T-cell (primary cell): ENCODE measurements around the gene KDM1B. TPM values are rescaled to one million over a fixed set of nuclear protein-coding genes. Genes with fewer than 3 reads are reported as not detected.

Experiments used
- total RNA-seq, 35 experiments: library from RNA in 6 of 35; stranded (reverse) in 6 of 35; fragments of 120-200 nt in 1 of 35; gene quantifications; one replicate each; pipeline versions ENCODE4 v1.2.1 to v1.2.4 and lab custom pipeline; 2013 to 2026

The KDM1B gene
- total RNA-seq, 5 donors from 2014 or later (not counting 1 experiment from before 2014, with no cell fraction given) = 9.0 to 10.7 (median 10.4) TPM

Other genes starting within 250 kb of the KDM1B start
- 1 to 10 TPM in 2 of 5 donors, under 1 TPM in 3; 0.55 to 2.0 (median 0.92) TPM for gene KIF13A, start 167.8 kb upstream of the KDM1B start, total RNA-seq
- gene NHLRC1, start 32.7 kb upstream of the KDM1B start, total RNA-seq = 1 to 10 TPM in 2 of 5 donors, under 1 TPM in 3; 0.48 to 1.2 (median 0.99) TPM
- 1 to 10 TPM; 4.2 to 6.5 (median 5.5) TPM for gene TPMT, start 345 bp upstream of the KDM1B start, total RNA-seq
- 100 to 1,000 TPM in 3 of 5 donors, 10 to 100 TPM in 2; 60.7 to 113 (median 103) TPM for gene DEK, start 109.1 kb downstream of the KDM1B start, total RNA-seq
- 1 to 10 TPM; 3.2 to 4.8 (median 4.3) TPM for gene RNF144B, start 231.9 kb downstream of the KDM1B start, total RNA-seq